GM12892 (cell line): ENCODE data around the gene ADGRE2.

Source experiments
- POLR2A ChIP-seq: IDR thresholded peaks from 2 replicates; pipeline ENCODE4 v1.6.1; 2011; ENCODE audit warnings: low read depth, low read length, control low read depth
- POLR2AphosphoS5 ChIP-seq: IDR thresholded peaks from 2 replicates; pipeline ENCODE4 v1.6.1; 2011; ENCODE audit warnings: low read depth, low read length, control low read depth
- TAF1 ChIP-seq: IDR thresholded peaks from 2 replicates; pipeline ENCODE4 v1.6.1; 2011; ENCODE audit warnings: low read depth, mild to moderate bottlenecking, control low read depth, low read length, borderline replicate concordance

- TF ChIP-seq TAF1 (no peak), POLR2A (no peak), POLR2AphosphoS5 (no peak)
Measured at GRCh38 chr19:14719162-14719561, 59.2 kb downstream of the ADGRE2 start.
